HFF-Myc (cell line): Measurements from ENCODE around the gene COX7B2.

Experiments
- DNase-seq: peaks from one replicate; pipeline ENCODE4 v3.0.0-alpha.2; 2011; ENCODE audit warnings: low read depth; ENCODE audit errors: extremely low read depth
- H3K4me3 ChIP-seq: replicated peaks from 2 replicates; pipeline ENCODE4 v1.5.1; 2011; ENCODE audit warnings: low read depth, mild to moderate bottlenecking, control low read depth, low read length
- TF ChIP-seq, protein P1 (sequence below): IDR thresholded peaks from 2 replicates; pipeline ENCODE4 v1.5.1; 2012; ENCODE audit warnings: mild to moderate bottlenecking, low read depth, low read length, control low read depth; ENCODE audit errors: missing control alignments

The COX7B2 gene

DNA sequence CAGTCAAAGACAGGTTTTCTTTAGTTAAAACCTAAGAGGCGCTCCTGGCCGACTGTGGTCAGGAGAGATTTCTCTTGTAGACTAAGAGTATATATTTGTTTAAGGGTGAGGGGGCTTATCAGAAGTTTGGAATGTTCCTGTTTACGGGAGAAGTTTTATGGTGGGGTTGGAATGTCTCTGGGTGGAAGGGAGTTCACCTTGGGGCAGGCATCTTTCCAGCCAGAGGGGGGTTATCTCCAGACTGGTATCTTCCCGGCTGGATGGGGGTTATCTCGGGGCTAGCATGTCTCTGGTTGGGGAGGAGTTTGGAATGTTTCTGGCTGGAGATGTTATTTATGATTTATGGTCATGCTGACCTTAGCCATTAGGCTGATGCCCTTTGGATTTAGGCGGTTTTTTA lies 116.0 kb downstream of the COX7B2 start:
- H3K4me3 ChIP-seq, result no peak overlapping the region
- TF ChIP-seq, protein P1, sequence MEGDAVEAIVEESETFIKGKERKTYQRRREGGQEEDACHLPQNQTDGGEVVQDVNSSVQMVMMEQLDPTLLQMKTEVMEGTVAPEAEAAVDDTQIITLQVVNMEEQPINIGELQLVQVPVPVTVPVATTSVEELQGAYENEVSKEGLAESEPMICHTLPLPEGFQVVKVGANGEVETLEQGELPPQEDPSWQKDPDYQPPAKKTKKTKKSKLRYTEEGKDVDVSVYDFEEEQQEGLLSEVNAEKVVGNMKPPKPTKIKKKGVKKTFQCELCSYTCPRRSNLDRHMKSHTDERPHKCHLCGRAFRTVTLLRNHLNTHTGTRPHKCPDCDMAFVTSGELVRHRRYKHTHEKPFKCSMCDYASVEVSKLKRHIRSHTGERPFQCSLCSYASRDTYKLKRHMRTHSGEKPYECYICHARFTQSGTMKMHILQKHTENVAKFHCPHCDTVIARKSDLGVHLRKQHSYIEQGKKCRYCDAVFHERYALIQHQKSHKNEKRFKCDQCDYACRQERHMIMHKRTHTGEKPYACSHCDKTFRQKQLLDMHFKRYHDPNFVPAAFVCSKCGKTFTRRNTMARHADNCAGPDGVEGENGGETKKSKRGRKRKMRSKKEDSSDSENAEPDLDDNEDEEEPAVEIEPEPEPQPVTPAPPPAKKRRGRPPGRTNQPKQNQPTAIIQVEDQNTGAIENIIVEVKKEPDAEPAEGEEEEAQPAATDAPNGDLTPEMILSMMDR, result no peak
- DNase-seq, result no peak

DNA sequence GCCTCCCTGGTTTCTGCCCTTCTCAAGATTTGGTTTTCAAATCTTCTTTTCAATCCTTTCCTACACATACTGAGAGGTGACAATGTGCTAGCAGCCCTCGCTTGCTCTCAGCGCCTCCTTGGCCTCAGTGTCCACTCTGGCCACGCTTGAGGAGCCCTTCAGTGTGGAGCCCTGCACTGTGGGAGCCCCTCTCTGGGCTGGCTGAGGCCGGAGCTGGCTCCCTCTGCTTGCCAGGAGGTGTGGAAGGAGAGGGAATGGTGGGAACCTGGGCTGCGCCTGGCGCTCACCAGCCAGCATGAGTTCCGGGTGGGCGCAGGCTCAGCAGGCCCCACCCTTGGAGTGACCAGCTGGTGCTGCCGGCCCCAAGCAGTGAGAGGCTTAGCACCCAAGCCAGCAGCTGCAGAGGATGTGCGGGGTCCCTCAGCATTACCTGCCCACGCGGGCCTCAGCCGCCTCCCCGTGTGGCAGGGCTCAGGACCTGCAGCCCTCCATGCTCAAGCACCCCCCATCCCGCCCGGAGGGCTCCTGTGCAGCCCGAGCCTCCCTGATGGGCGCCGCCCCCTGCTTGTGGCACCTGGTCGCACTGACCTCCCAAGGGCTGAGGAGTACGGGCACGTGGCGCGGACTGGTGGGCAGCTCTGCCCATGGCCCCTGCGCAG lies 127.5 kb downstream of the COX7B2 start:
- DNase-seq, result no peak
- H3K4me3 ChIP-seq, result no peak overlapping the region
- TF ChIP-seq, protein P1, result no peak

DNA sequence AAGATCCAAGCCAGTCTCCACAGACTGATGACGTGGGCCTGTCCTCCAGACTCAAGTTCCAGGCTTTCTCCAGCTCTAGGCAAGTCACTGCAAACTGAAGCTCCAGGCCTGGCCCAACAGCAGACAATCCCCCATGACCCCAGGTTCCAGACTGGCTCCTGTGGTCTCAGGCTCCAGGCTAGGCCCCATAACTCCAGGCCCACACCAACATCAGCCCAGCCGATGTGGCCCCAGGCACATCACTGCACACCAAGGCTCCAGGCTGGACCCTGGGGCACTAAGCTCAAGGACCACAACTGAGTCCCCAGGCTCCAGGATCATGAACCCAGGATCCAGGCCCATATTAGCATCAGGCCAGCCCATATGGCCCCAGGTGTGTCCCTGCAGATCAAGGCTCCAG lies 143.6 kb downstream of the COX7B2 start:
- TF ChIP-seq, protein P1, result no peak
- H3K4me3 ChIP-seq, result no peak overlapping the region
- no peak for DNase-seq

DNA sequence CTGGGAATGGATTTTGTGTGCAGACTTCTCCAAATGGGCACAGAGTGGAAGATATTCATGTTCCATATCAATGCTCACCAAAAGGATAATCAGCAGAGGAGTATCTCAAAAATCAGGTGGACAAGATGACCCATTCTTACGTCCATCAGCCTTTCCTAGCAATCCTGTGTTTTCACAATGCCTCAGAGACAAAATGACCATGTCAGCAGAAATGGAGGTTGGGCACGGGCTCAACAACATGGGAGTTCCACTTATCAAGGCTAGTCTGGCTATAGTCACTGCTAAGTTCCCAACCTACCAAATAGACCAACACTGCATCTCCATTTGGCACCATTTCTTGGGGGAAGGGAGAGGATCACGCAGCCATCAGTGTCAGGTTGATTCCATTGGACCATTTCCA lies 179.0 kb downstream of the COX7B2 start:
- no peak for DNase-seq
- TF ChIP-seq, protein P1, result no peak
- no peak overlapping the region for H3K4me3 ChIP-seq

DNA sequence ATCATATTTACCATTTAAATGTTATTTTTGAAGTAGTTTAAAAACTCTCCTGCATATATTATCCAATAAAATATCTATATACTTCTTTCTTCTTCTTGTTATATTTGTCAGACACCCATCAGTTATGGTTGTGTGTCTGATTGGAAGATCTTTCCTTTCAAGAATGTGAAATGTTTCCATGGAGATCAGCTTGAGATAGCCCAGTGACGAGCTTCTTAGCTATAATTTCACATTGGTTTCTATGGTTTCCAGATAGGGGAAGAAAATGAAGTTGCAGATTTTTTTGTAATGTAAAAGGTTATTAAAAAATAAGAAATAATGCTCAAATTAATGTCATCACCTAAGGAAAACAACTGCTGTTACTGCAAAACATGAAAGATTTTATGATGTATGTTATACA lies 189.0 kb downstream of the COX7B2 start:
- DNase-seq, result no peak
- H3K4me3 ChIP-seq, result no peak overlapping the region
- TF ChIP-seq, protein P1, result no peak

DNA sequence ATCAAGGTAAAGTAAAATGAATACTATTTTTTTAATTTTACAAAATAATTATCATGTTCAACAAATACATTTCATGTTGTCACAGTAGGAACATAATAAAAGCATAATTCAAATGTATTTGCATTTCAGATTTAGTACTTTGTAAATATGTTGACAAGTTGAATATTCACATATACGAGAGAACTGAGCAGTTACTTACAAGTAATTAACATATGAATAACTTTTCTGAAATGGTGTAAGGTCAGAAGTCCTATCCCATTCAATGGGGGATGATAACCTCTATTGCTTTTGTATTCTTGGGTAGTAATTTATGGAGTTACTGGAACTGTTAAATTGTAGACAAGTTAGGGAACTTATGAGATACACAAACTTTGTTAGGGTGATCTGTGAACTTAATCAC lies 191.1 kb downstream of the COX7B2 start:
- TF ChIP-seq, protein P1, result no peak

DNA sequence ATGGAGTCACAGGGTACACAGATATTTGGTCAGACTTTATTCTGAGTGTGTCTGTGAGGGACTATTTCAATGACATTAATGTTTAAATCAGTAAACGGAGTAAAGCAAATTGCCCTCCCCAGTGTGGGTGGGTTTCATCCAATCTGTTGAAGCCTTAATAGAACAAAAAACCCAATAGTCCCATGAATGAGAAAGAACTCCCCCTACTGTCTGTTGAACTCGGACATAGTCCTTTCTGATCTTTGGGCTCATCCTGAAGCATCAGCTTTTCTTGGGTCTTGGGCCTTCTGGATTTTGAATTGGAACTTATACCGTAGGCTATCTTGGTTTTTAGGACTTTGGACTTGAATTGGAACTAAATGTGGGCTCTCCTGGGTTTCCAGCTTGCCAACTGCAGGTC lies 193.6 kb downstream of the COX7B2 start:
- TF ChIP-seq, protein P1, result no peak
- H3K4me3 ChIP-seq, result no peak overlapping the region
- DNase-seq, result no peak

More for the DNA sequence above, 191.1 kb downstream of the COX7B2 start:
- no peak for DNase-seq
- no peak overlapping the region for H3K4me3 ChIP-seq
